NCI-H2081 (cell line): ENCODE results near the gene PEAR1.

ENCODE experiments used
- DNase-seq, 2 experiments: peaks; one replicate each; lab custom pipeline; 2025; lab: John Stamatoyannopoulos, UW

Gene PEAR1

DNA sequence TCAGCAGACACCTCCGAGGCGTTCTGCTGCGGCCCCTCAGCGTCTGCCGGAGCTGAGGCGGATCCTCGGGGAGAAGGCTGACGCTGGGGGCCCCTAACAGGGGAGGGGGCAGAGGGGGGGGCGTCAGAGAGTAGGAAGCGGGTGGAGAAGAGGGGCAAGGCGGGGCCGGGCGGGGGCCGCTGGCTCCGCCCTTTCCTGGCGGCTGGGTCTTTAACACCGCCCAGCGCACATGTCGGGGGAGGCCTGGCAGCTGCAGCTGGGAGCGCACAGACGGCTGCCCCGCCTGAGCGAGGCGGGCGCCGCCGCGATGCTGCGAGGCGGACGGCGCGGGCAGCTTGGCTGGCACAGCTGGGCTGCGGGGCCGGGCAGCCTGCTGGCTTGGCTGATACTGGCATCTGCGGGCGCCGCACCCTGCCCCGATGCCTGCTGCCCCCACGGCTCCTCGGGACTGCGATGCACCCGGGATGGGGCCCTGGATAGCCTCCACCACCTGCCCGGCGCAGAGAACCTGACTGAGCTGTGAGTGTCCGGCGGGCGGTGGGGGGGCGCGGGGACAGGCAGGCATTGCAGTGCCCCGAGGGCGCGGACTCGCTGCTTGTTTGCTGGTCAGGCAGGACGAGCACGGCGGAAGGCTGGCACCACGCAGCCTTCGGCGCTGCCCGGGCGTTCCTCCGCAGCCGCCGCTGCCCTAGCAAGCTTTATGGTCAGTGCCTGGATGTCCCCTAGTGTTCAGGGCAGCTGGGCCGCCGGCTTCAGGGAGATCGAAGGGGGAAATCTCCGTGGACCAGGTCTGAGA is 32.7 kb upstream of the PEAR1 start, which contains the start of gene NTRK1:
Gene NTRK1 (plus strand): TSS at position 238 of the 796 bp plus-strand sequence. CDS start 70 bp downstream, at position 308.
- DNase-seq, result peak; percentile 69 to 82

DNA sequence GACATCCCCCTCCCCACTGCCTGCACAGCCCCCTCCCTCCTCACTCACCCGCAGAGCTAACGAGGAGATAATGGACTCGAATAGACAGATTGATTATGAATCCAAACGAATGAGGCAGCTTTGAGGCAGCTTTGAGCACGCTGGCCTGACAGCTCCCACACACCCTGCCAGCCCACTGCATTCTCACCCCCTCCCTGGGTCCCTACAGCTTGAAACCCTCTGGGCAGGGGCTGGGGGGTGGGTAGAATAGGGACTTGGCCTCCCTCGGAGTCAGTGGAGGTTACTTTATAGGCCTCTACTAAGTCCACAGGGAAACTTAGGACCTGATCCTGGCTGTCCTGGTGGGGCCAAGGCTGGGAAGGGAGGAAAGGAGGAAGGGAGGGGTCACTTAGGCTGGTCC is 30.9 kb upstream of the PEAR1 start:
- DNase-seq, result no peak

DNA sequence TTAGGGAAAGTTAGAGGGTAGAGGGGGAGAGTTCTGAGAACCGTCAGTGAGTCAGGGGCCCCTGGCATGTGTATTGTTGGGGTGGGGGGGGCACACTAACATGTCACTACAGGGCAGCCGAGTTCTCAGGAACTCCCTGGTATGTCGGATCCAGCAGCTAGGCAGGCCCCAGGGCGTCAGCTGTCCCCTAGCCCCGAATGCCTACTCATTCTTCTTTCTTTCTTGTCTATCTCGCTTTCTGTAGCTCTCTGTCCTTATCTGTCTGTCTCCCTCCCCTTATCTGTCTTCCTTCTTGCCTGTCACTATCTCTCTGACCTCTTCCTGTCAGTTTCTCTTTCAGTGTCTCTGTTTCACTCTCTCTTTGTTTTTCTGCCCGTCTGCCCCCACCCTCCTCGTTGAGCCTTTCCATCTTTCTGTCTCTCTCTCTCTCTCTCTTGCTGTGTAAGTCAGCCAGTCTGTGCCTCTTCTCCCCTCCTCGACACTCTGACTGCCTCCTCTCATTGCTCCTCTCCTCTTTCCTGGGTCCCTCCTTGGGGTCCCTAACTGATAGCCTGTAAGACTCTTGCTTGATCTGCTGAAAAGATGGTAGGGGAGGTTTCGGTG is 30.4 kb upstream of the PEAR1 start:
- DNase-seq, result no peak

DNA sequence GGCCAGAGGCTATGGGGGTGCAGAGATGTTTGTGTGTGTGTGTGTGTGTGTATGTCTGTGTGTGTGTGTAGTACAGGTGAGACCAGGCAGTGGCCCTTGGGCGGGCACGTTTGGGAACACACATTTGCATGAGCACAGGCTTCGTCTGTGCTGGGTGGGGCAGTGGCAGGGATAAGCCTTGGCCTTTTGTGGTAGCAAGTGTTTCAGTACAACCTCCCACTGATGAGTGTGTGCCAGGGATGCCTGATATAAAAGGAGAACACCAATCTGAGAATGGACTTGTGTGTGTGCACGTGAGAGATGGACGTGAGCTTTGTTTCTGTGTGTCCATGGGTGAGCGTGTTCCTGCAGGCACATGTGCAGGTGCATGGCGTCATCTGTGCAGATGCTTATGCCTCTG is 29.9 kb upstream of the PEAR1 start:
- DNase-seq, result no peak

DNA sequence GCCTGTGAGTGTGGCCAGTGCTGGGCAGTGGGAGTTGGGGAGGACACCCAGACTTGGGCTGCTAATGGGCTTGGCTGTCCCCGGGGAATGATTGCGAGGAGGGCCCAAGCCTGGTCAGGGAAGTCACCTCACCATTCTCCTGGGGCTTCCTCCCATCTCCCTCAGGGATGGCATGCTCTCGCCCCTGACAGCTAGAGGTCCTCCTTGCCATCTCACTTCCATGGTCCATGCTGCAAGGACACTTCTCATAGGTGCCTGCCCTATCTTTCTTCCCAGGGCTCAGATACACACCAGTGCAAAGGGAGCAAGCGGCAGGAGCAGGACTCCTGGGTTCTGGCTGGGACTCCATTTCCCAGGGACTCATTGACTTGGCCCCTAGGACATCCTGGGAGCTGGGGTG is 28.7 kb upstream of the PEAR1 start:
- DNase-seq, result no peak

DNA sequence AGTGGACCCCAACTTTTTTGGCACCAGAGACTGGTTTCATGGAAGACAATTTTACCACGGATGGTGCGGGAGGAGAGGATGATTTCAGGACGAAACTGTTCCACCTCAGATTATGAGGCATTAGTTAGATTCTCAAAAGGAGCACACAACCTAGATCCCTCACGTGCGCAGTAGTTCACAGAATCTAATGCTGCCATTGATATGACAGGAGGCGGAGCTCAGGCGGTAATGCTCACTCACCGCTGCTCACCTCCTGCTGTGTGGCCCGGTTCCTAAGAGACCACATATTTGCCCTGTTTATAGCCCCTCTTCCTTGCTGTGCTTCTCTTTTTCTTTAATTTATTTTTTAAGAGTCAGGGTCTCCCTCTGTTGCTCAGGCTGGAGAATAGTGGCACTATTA is 28.3 kb upstream of the PEAR1 start:
- DNase-seq, result no peak

DNA sequence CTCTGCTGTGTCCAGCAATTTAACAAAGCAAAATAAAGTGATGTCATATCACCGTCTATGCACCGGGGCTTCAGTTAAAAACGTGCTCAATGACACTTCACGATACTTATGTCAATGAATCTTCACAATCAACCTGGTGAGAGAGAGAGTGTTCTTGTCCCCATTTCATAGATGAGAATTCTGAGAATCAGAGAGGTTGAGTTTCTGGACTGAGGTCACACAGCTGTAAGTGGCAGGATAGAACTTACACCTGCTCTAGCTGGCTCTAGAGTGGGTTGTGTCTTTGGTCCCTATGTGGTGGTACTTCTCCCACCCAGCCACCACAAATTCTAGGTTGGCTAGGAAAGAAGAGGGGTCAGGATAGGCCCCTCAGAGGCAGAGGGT is 27.7 kb upstream of the PEAR1 start:
- no peak for DNase-seq

DNA sequence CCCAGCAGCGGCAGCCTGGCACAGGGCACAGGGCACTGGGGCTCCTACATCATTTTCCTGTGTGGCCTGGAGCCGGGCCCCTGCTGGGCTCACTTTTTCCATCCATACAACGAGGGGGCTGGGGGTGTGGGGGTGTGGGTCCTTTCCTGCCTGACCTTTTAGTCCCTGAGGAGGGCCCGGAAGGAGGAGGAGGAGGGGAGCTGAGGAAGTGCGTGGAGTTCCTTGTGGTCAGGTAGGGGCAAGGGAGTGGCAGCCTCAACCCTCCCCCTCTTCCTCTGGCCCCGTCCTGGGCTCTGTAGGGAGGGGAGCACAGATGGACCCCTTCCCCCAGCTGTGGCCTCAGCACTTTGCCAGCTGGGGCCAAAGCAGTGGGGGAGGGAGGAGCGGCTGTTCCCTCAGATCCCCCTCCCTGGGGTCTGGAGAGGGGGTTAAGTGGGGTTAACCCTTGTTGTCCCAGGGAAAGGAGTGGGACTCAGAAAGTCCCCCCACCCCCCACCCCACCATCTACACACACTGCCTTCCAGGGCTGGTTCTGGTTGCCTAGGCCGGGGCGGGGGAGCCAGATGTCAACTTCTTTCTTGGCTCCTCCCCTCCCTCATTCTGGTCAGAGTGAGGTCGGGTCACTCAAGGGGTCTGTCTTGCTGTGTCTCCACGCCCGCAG is 27.1 kb upstream of the PEAR1 start:
- no peak for DNase-seq

DNA sequence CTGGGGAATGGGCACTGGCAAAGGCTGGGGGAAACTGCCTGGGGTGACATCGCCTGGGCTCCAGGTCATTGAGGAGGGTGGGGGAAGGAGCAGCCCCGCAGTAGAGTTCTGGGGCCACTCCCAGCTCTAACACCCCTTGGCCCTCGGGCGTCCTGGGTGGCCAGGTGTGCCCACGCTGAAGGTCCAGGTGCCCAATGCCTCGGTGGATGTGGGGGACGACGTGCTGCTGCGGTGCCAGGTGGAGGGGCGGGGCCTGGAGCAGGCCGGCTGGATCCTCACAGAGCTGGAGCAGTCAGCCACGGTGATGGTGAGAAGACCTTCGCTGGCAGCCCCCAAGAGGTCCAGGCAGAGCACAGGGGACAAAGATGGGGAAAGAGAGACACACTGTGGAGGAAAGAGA is 25.2 kb upstream of the PEAR1 start:
- no peak for DNase-seq

DNA sequence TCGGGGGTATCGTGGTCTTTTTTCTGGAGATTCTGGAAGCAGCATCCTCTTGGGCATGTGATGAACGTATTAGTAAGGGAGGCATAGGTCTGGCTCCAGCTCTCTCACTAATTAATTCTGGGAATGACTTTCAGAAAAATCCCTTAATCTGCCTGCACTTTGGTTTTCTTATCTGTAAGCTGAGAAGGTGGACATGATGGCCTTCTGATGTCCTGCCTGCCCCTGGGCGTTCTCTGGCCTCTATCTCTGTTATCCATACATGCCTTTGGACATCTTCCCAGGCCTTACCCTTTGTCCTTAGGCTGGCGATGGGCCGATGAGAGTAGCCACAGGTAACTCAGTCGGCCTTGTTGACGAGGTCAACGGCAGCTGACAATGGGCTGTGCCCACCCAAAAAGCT is 24.1 kb upstream of the PEAR1 start:
- no peak for DNase-seq

DNA sequence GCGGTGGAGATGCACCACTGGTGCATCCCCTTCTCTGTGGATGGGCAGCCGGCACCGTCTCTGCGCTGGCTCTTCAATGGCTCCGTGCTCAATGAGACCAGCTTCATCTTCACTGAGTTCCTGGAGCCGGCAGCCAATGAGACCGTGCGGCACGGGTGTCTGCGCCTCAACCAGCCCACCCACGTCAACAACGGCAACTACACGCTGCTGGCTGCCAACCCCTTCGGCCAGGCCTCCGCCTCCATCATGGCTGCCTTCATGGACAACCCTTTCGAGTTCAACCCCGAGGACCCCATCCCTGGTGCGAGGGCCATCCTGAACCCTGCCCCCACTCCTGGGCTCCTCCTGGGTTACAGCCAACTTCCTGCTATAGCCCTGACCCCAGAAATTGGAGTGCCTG is 19.9 kb upstream of the PEAR1 start:
- DNase-seq, result no peak

DNA sequence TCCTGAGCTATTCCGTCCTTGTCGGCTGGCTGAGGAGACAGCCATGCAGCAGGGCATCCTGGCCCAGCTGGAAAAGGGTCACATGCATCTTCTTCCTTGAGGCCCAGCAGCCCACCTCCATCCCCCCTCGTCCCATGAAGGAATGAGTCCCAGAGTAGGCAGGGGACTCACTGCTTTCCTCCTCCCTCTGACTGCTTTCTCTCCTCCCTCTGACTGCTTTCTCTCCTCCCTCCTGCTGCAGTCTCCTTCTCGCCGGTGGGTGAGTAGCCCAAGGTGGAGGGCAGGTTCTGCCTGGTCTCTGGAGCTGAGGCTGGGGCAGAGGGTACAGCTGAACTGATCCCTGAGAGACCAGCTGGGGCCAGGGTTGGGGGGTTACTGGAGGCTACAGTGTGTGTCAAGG is 19.4 kb upstream of the PEAR1 start:
- DNase-seq, result no peak

DNA sequence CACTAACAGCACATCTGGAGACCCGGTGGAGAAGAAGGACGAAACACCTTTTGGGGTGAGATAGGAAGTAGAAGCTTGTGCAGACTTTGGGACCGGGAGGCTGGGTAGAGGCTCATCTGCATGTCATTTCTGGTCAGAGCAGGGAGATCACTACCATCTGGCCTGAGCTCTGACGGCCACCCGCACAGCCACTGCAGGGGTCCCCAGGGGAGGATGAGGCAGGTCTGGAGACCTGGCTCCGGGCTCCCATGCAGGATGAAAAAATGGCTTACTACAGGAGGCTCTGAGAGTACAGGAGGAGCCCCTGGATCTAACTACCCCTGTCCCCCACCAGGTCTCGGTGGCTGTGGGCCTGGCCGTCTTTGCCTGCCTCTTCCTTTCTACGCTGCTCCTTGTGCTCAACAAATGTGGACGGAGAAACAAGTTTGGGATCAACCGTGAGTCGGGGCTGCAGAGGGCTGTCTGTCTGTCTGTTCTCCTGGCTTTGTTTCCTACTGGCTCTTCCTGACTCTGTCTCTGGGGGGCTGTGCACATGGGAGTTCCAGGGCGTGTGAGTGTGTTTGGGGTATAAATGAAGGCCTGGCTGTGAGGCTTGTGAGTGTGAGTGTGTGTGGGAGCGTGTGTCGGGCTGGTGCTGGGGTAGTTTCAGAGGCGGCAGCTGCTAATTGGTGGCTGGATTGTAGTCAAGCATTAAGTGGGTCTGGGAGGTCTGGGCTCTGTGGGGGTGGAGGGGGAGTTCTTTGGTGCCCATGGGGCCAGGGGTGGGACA is 18.8 kb upstream of the PEAR1 start:
- no peak for DNase-seq

DNA sequence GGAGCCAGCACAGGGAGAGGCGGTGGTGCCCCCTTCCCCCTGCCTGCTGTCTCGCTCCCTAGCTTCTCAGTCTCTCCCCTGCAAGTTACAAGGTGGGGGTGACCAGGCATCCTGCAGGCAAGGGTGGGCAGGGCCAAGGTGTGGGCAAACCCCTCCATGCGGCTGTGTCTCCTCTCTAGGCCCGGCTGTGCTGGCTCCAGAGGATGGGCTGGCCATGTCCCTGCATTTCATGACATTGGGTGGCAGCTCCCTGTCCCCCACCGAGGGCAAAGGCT is 18.2 kb upstream of the PEAR1 start:
- no peak for DNase-seq

DNA sequence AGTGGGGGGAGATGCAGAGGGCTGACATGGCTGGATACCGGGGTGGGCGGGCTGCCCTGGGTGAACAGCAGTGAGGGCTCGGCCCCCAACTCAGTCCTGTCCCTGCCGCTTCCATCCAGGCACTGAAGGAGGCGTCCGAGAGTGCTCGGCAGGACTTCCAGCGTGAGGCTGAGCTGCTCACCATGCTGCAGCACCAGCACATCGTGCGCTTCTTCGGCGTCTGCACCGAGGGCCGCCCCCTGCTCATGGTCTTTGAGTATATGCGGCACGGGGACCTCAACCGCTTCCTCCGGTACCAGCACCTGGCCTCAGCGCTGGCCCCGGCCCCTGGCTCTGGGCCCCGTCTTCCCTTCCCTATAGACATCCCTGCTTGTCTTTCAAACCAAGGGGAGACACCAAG is 17.2 kb upstream of the PEAR1 start:
- DNase-seq, result no peak

DNA sequence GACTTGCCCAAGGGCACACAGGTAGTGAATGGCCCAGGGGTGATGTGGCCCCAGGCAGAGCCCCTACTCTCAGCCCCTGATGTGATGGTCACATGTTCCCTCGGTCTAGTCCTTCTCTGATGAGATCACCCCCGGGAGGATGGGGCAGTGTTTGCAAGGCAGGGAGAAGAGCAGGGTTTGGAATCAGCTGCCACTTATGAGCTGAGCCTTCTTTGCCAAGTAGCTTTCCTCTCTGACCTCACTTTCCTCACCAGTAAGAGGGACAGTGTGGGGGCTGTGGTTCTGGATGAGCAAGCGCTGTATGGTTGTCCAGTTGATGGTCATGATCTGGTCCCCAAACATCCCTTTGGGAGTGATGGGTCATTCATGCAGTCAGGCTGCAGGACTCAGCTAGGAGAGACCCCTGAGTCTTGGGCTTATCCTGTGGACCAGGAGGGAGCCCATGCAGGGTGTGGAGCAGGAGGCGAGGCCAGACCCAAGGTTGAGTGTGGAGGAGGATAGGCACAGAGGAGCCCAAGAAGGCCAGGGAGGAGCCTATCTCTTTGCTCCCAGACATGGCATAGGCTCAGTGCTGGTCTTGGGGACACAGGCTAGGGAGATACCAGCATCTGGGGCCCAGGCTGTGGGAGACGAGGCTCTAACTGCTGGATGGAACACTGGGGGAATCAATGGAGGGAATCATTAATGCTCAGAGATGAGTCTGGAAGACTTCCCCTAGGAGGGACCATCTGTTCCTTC is 15.9 kb upstream of the PEAR1 start:
- DNase-seq, result no peak

DNA sequence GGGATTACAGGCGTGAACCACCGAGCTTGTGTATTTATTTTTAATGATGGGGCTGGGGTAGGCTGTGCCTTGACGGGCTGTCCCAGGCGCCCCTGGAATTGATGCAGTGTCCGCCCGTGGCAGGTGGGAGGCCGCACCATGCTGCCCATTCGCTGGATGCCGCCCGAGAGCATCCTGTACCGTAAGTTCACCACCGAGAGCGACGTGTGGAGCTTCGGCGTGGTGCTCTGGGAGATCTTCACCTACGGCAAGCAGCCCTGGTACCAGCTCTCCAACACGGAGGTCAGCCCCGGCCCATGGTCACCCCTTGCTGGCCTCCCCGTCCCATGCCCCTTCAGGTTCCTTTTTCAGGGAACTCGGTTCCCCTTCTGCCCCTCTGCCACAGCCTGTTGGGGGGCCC is 13.6 kb upstream of the PEAR1 start:
- DNase-seq, result no peak

DNA sequence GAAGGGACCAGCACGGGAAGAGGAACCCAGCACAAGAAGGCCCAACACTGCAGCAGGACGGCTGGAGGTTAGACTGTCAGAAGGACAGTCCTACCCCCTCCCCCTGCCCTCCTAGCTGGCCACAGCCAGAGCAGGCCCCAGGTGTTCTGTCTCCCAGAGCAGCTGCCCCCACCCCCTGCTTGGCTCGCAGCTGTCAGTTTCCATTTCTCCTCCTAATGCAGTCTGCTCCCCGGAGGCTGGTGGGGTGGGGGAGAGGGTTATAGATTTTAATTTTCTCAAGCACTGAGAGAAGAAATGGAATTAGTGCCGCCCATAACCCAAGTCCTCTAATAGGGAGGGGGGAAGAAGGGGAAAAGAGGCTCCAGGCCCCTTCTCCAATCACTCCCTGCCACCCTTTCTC is 13.0 kb upstream of the PEAR1 start:
- no peak for DNase-seq

DNA sequence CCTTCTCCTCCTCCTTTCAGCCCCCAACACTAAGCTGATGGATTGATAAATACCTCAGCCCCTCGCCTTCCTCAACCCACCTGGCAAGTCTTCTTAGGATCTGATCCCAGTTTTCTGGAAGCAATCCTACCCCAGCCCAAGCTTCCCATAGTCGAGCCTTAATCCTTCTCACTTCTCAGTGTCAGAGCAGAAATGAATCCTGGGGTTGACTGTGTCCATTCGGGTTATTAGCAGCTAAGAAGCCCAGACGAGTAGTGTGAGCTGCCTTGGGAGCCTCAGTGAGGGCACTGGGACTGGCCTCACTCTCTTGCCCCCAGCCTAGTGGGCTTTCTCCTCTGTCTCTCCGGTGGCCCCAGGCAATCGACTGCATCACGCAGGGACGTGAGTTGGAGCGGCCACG is 12.4 kb upstream of the PEAR1 start:
- DNase-seq, result no peak

DNA sequence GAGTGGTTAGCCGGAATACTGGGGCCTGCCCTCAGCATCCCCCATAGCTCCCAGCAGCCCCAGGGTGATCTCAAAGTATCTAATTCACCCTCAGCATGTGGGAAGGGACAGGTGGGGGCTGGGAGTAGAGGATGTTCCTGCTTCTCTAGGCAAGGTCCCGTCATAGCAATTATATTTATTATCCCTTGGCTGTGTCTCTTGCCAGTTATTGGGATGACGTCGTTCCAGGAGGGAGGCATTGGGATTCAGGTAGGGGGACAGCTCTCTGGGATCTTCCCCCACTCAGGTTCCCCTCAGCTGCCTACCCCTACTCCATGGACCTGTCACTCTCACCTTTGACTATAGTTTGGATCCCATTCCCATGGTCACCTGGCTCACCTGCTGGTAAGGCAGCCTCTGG is 11.9 kb upstream of the PEAR1 start:
- DNase-seq, result no peak

DNA sequence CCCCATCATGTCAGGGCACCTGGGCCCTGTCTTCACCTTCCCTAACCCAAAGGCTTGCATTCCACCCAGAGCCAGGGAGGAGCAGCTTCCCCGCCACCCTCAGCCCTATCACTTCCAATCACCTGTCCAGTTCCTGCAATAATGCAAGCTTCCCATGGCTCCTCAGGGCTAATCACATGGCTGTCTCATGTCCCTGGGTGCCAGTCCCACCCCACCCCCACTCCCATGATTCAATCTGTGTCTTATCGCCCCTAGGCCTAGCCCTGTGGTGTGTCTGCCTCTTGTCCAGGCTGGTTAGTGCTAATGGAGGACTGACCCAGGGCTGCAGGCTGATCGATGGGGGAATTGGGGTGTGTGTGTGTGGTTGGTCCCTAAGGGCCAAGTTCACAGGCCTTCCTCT is 11.0 kb upstream of the PEAR1 start:
- no peak for DNase-seq

DNA sequence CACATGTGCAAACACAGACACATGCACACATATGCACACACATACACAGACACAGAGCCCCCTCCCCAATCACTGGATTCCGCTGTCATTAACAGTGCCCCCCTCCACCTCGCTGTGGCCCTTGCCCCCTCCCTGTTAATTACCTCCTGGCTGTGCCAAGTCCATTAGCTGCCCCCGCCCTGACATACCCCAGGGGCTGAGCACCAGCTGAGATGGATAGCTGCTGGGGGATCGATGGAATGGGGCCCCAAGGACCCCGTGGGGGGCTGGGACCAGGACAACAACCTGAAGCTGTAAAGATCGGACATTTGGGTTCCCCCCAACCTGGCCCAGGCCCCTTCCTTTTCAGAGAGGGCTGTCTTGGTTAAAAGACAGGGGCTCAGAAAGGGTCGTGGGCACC is 9.6 kb upstream of the PEAR1 start:
- DNase-seq, result no peak
